ENCODE results near the gene OR6K6.

OR6K6 gene

DNA sequence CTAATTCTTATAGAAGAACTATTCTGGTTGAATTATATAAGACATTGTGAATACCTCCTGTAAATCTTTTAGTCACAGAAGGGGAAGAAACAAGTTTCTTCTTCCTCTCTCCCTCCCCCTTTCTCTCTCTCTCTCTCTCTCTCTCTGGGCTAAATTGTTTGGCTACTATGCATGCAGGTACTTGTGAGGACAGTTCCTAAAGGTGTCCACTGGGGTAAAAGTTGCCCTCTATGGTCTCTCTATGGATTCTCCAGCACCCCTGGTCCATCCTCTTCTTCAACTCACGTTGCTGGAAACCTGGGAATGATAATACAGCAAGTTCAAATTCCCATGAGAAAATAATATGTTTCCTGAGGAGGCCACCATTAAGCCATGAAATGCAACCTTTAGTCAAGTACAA lies 39.8 kb upstream of the OR6K6 start:
- no peaks in the 10 kb centered on the region for H3K36me3 ChIP-seq (ENCODE audit: low read length)
- no peak overlapping the region for H3K4me2 ChIP-seq (ENCODE audit: low read depth, low read length, poor library complexity, severe bottlenecking)
- no peak for TF ChIP-seq CTCF (IDR thresholded peaks at IDR 0.05; ENCODE audit: insufficient read depth, low read length, poor library complexity, severe bottlenecking)
- TF ChIP-seq EZH2phosphoT487 (conservative IDR thresholded peaks at IDR 0.05; ENCODE audit: low read length) = no peak
- no peak overlapping the region for H3K4me3 ChIP-seq (ENCODE audit: insufficient read depth, low read length, poor library complexity, severe bottlenecking)
- H3K9ac ChIP-seq (ENCODE audit: low read length) = no peak overlapping the region
- H3K27me3 ChIP-seq (ENCODE audit: low read length) = no peaks in the 10 kb centered on the region
- H3K9me2 ChIP-seq (replicated peaks; ENCODE audit: insufficient read depth, low read length) = no peaks in the 10 kb centered on the region
- H3F3A ChIP-seq (ENCODE audit: insufficient read depth) = no peaks in the 10 kb centered on the region
- H3K27ac ChIP-seq (ENCODE audit: low read depth, low read length) = no peak overlapping the region
- H4K20me1 ChIP-seq (ENCODE audit: low read depth, low read length) = no peaks in the 10 kb centered on the region
- no peaks in the 10 kb centered on the region for H3K9me3 ChIP-seq (ENCODE audit: insufficient read depth, low read length)
- no peaks in the 10 kb centered on the region for H3K79me2 ChIP-seq (ENCODE audit: insufficient read depth, low read length)
- H2AFZ ChIP-seq (ENCODE audit: low read depth, low read length, severe bottlenecking) = no peak overlapping the region

DNA sequence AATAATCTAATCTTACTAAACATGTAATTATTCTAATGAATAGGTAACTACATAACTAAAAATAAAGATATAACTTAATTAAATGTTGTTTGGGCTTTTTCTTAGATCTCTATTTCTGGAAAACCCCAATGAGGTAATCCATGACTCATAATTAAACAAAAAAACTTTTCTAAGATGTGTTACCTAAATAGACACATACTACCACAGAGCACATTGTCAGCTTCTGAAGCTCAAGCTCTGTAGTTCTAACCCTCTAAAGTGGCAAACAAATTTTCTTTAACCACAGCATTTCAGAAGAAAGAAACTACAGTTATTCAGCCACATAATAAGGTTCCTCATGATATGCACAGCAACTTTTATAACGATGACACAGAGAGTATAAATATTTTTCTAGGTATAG lies 38.2 kb upstream of the OR6K6 start:
- Histone ChIP-seq H3K4me2 (ENCODE audit: low read depth, low read length, poor library complexity, severe bottlenecking) (no peak overlapping the region), H3K36me3 (ENCODE audit: low read length) (no peaks in the 10 kb centered on the region), H3K79me2 (ENCODE audit: insufficient read depth, low read length) (no peaks in the 10 kb centered on the region), H3K27ac (ENCODE audit: low read depth, low read length) (no peak overlapping the region), H3K27me3 (ENCODE audit: low read length) (no peaks in the 10 kb centered on the region), H3K4me3 (ENCODE audit: insufficient read depth, low read length, poor library complexity, severe bottlenecking) (no peak overlapping the region), H3K9ac (ENCODE audit: low read length) (no peak overlapping the region), H3K9me2 (replicated peaks; ENCODE audit: insufficient read depth, low read length) (no peaks in the 10 kb centered on the region), H3K9me3 (ENCODE audit: insufficient read depth, low read length) (no peaks in the 10 kb centered on the region), H3F3A (ENCODE audit: insufficient read depth) (no peaks in the 10 kb centered on the region), H4K20me1 (ENCODE audit: low read depth, low read length) (no peaks in the 10 kb centered on the region), H2AFZ (ENCODE audit: low read depth, low read length, severe bottlenecking) (no peak overlapping the region)
- TF ChIP-seq CTCF (IDR thresholded peaks at IDR 0.05; ENCODE audit: insufficient read depth, low read length, poor library complexity, severe bottlenecking) (no peak), EZH2phosphoT487 (conservative IDR thresholded peaks at IDR 0.05; ENCODE audit: low read length) (no peak)

- TF ChIP-seq CTCF (IDR thresholded peaks at IDR 0.05; ENCODE audit: insufficient read depth, low read length, poor library complexity, severe bottlenecking) = no peak
- no peak for TF ChIP-seq EZH2phosphoT487 (conservative IDR thresholded peaks at IDR 0.05; ENCODE audit: low read length)
- Histone ChIP-seq H3F3A (ENCODE audit: insufficient read depth) (no peaks in the 10 kb centered on the region), H3K9me3 (ENCODE audit: insufficient read depth, low read length) (no peaks in the 10 kb centered on the region), H3K9ac (ENCODE audit: low read length) (no peak overlapping the region), H3K27me3 (ENCODE audit: low read length) (no peaks in the 10 kb centered on the region), H3K9me2 (replicated peaks; ENCODE audit: insufficient read depth, low read length) (no peaks in the 10 kb centered on the region), H3K4me3 (ENCODE audit: insufficient read depth, low read length, poor library complexity, severe bottlenecking) (no peak overlapping the region), H3K4me2 (ENCODE audit: low read depth, low read length, poor library complexity, severe bottlenecking) (no peak overlapping the region), H3K36me3 (ENCODE audit: low read length) (no peaks in the 10 kb centered on the region), H2AFZ (ENCODE audit: low read depth, low read length, severe bottlenecking) (no peak overlapping the region), H4K20me1 (ENCODE audit: low read depth, low read length) (no peaks in the 10 kb centered on the region), H3K79me2 (ENCODE audit: insufficient read depth, low read length) (no peaks in the 10 kb centered on the region), H3K27ac (ENCODE audit: low read depth, low read length) (no peak overlapping the region)
These were observed 37.2 kb upstream of the OR6K6 start for GRCh38 chr1:158717344-158717743.

DNA sequence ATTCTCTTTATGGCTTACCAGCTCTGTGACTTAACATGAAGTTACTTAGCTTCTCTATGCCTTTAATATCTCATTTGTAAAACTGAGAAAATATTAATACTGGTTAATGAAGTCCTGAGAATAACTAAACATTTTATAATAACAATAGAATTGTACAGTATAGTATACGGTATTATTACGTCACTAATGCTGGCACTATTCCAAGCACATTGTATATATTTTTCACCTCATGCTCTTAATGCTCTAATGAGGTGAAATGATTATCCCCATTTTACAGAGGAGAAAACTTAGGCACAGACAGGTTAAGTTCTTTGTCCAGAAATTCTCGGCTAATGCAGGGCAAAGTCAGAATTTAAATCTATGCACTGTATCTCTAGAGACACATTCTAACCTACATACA lies 34.9 kb upstream of the OR6K6 start:
- Histone ChIP-seq H2AFZ (ENCODE audit: low read depth, low read length, severe bottlenecking) (no peak overlapping the region), H3K79me2 (ENCODE audit: insufficient read depth, low read length) (no peaks in the 10 kb centered on the region), H3K27me3 (ENCODE audit: low read length) (no peaks in the 10 kb centered on the region), H3K36me3 (ENCODE audit: low read length) (no peaks in the 10 kb centered on the region), H3K4me2 (ENCODE audit: low read depth, low read length, poor library complexity, severe bottlenecking) (no peak overlapping the region), H3K4me3 (ENCODE audit: insufficient read depth, low read length, poor library complexity, severe bottlenecking) (no peak overlapping the region), H3K9me3 (ENCODE audit: insufficient read depth, low read length) (no peaks in the 10 kb centered on the region), H3K9ac (ENCODE audit: low read length) (no peak overlapping the region), H4K20me1 (ENCODE audit: low read depth, low read length) (no peaks in the 10 kb centered on the region), H3K27ac (ENCODE audit: low read depth, low read length) (no peak overlapping the region), H3K9me2 (replicated peaks; ENCODE audit: insufficient read depth, low read length) (no peaks in the 10 kb centered on the region), H3F3A (ENCODE audit: insufficient read depth) (no peaks in the 10 kb centered on the region)
- TF ChIP-seq CTCF (IDR thresholded peaks at IDR 0.05; ENCODE audit: insufficient read depth, low read length, poor library complexity, severe bottlenecking) (no peak), EZH2phosphoT487 (conservative IDR thresholded peaks at IDR 0.05; ENCODE audit: low read length) (no peak)
